Uterus (tissue), 4 donors: Measurements from ENCODE around the gene MKI67. TPM values are rescaled to one million over a fixed set of nuclear protein-coding genes. Genes with fewer than 3 reads are reported as not detected.

Experiments
- DNase-seq, 2 donors: peaks; one replicate each; pipeline ENCODE4 v3.0.0-alpha.2; 2019 to 2020
- H3K27ac ChIP-seq, 2 donors: fragments of 200-600 bp; sonication (generic); 1 replicate in 1 of 2; 2 replicates in 1 of 2; pipeline ENCODE4 v1.5.1; 2016 to 2018
- H3K27me3 ChIP-seq, 2 donors: fragments of 200-600 bp; sonication (generic); one replicate each; pipeline ENCODE4 v1.5.1; 2018 to 2019; ENCODE audit warnings: control low read depth in 1 of 2
- H3K36me3 ChIP-seq, 2 donors: fragments of 200-600 bp; sonication (generic); one replicate each; pipeline ENCODE4 v1.5.1; 2019; ENCODE audit warnings: control low read depth in 1 of 2
- H3K4me1 ChIP-seq, 2 donors: fragments of 200-600 bp; sonication (generic); one replicate each; pipeline ENCODE4 v1.5.1; 2018 to 2019; ENCODE audit warnings: control low read depth in 1 of 2
- H3K4me3 ChIP-seq, 2 donors: fragments of 200-600 bp; sonication (generic); 1 replicate in 1 of 2; 2 replicates in 1 of 2; pipeline ENCODE4 v1.5.1; 2018 to 2019; ENCODE audit warnings: mild to moderate bottlenecking in 1 of 2
- H3K9me3 ChIP-seq, 2 donors: fragments of 200-600 bp; sonication (generic); one replicate each; pipeline ENCODE4 v1.5.1; 2019; ENCODE audit warnings: control low read depth in 1 of 2
- CTCF ChIP-seq, 4 experiments: fragments of 200-600 bp in 2 of 4; fragments of 450-650 bp in 2 of 4; sonication (generic) in 2 of 4; IDR thresholded peaks; one replicate each; pipeline ENCODE4 v1.5.1; 2016 to 2019; ENCODE audit warnings: antibody characterized with exemption in 4 of 4, mild to moderate bottlenecking in 2 of 4, moderate library complexity in 1 of 4
- POLR2A ChIP-seq, 2 donors: fragments of 450-650 bp; IDR thresholded peaks; one replicate each; pipeline ENCODE4 v1.6.1; 2016; ENCODE audit warnings: antibody characterized with exemption in 2 of 2, mild to moderate bottlenecking in 1 of 2, moderate library complexity in 1 of 2
- intact Hi-C: fragments of 100-400 bp; cut with DNase I; formaldehyde crosslinking; loops from one replicate; pipeline ENCODE4 v1.15.1; 2023; ENCODE audit warnings: low total_unique reads
- total RNA-seq, 4 donors: library from RNA; depleted of rRNA in 3 of 4; stranded (reverse); fragments of >200 nt in 3 of 4; gene quantifications; one replicate each; pipeline versions ENCODE4 v1.1.0 to v1.2.4, GENCODE V29; 2014 to 2023
- donor health status: DM: yes; HTN: yes; CAD: no.

Gene MKI67
- total RNA-seq, 4 donors from 2014 or later: under 0.01 to 16.9 (median 0.56) TPM

DNA sequence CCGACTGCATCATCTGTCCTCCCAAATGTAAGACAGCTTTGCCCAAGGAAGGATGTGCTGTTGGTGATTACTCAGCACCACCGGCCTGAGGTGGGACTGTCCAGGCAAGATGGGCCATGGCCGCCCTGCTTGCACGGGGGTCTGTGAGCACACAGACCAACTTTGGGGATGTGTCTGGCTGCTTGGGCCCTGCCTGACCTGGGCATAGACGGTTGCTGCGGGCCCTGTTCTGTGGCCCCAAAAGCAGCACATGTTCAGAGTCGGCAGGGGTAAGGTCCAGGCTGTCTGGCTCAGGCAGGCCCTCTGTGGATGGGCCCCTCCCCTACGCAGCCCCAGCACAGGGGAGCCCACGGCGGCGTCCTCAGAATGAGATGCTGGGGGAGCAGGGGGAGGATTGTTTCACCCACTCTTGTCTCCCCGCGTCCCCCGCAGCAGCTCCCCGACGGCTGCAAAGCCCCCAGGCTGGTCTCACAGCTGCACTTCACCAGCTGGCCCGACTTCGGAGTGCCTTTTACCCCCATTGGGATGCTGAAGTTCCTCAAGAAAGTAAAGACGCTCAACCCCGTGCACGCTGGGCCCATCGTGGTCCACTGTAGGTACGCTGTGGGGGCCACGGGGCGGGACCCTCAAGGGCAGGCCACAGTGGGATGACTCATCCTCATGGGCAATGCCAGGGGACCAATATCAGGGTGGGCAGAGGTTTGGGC, 58.4 kb downstream of the MKI67 start:
- Histone ChIP-seq H3K4me3 (no peak overlapping the region), H3K9me3 (no peaks in the 10 kb centered on the region), H3K4me1 (no peaks in the 10 kb centered on the region), H3K27ac (no peak overlapping the region), H3K36me3 (no peaks in the 10 kb centered on the region), H3K27me3 (no peaks in the 10 kb centered on the region)
- TF ChIP-seq POLR2A (IDR thresholded peaks at IDR 0.05) (no peak), CTCF (IDR thresholded peaks at IDR 0.05) (no peak)
- no peak for DNase-seq
- intact Hi-C loops: no loop called here

DNA sequence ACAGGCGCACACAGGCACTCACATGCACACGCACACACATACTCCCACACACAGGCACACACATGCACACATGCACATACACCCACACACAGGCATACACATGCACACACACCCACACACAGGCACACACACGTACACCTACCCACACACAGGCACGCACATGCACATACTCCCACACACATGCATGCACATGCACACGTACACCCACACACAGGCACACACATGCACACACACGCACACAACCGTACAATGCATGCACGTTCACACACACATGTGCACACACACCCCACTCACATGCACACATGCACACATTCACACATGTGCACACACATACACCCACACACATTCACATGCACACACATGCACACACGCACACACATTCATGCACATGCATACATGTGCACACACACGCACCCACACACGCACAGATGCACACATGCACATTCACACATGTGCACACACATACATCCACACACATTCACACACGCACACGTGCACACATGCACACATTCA, 59.3 kb downstream of the MKI67 start:
- H3K27ac ChIP-seq: no peak overlapping the region
- TF ChIP-seq CTCF (IDR thresholded peaks at IDR 0.05) (no peak), POLR2A (IDR thresholded peaks at IDR 0.05) (no peak)
- no peaks in the 10 kb centered on the region for H3K4me1 ChIP-seq
- intact Hi-C loops: no loop called here
- no peaks in the 10 kb centered on the region for H3K27me3 ChIP-seq
- DNase-seq: no peak
- H3K9me3 ChIP-seq: no peaks in the 10 kb centered on the region
- no peaks in the 10 kb centered on the region for H3K36me3 ChIP-seq
- H3K4me3 ChIP-seq: no peak overlapping the region

- no peak for TF ChIP-seq POLR2A (IDR thresholded peaks at IDR 0.05)
- TF ChIP-seq CTCF (IDR thresholded peaks at IDR 0.05): no peak
- Histone ChIP-seq H3K9me3 (no peaks in the 10 kb centered on the region), H3K4me3 (no peak overlapping the region), H3K27me3 (no peaks in the 10 kb centered on the region), H3K27ac (no peak overlapping the region), H3K4me1 (no peaks in the 10 kb centered on the region), H3K36me3 (no peaks in the 10 kb centered on the region)
- DNase-seq: no peak
- intact Hi-C loops: no loop called here
These were observed 60.2 kb downstream of the MKI67 start for GRCh38 chr10:128065881-128066534.

DNA sequence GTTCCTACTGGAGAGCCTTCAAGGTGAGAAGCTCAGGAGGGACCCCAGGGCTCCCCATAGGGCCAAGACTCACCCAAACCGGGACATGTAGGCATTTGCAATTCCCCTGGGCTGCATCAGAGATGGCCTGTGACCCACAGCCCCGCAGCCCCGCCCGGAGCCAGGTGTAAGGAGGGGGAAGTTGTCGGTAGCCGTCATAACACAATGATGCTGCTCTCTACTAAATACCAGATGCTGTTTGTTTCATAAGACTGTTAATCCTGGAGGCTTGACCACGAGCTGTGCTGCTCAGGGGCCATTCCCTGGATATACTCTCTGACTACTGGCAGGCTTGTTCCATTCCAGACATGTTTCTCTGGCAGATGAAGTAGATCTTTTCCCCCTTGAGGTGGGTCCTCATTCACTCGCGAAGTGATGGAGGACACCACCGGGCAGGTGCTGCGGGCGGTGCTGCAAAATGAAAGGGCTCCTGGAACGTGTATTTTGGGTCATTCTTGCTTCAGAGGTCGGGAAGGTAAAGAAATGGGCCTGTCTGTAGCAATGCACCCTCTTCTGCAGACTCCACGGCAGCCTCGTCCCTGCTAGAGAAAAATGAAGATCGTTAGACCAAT, 61.1 kb downstream of the MKI67 start:
- intact Hi-C loops: no loop called here
- H3K4me1 ChIP-seq: no peaks in the 10 kb centered on the region
- H3K27me3 ChIP-seq: no peaks in the 10 kb centered on the region
- H3K27ac ChIP-seq: peak overlapping the region in 1 of 2 donors; percentile 45
- DNase-seq: peak; percentile 46 to 47
- H3K4me3 ChIP-seq: no peak overlapping the region
- H3K9me3 ChIP-seq: no peaks in the 10 kb centered on the region
- H3K36me3 ChIP-seq: no peaks in the 10 kb centered on the region
- no peak for TF ChIP-seq CTCF (IDR thresholded peaks at IDR 0.05)
- TF ChIP-seq POLR2A (IDR thresholded peaks at IDR 0.05): no peak
